ENCODE measurements around the gene HCN4.

DNA sequence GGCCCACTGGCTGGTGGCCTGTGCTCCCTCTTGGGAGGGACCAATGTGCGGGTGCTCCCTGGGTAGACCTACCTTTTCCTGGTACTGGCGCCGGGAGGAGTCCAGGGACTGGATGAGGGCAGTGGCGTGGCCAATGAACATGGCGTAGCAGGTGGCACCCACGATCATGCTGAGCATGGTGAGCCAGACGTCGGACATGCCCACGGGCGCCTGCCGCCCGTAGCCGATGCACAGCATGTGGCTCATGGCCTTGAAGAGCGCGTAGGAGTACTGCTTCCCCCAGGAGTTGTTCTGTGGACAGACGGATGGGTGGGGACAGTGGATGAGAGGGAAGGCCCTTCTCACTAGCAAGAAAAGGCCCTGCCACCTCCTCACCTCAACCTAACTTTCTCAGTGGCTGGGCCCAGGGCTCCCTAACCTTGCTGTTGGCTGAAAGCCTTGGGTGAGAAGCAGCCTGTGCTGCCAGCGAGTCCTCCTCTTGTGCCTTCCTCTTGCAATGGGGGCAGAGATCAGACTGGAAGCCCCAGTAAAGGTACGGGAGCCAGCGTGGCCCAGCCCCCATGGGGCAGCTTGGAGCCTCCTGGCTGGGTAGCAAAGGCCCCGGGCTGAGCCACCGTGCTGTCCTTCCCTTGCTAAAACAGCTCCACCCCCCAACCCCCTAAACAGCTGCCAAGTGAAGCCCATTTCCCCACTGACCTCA is 39.1 kb downstream of the HCN4 start:
- no peak for TF ChIP-seq POLR2A (IDR thresholded peaks at IDR 0.05; ENCODE audit: extremely low read depth, insufficient read length)
- no peak for TF ChIP-seq CTCF (IDR thresholded peaks at IDR 0.05; ENCODE audit: low read depth, low read length)
- TF ChIP-seq, protein P1, sequence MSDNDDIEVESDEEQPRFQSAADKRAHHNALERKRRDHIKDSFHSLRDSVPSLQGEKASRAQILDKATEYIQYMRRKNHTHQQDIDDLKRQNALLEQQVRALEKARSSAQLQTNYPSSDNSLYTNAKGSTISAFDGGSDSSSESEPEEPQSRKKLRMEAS (IDR thresholded peaks at IDR 0.05; ENCODE audit: low read depth, low read length) = no peak
